HG03354 (cell line): Measurements from ENCODE around the gene SORCS2.

ENCODE experiments used
- ATAC-seq: cut with Tn5 transposase; IDR thresholded peaks from one replicate; pipeline ENCODE4 v1.9.1; 2021; ENCODE audit warnings: mild to moderate bottlenecking; ENCODE audit not compliant: unreplicated experiment, poor library complexity, severe bottlenecking

SORCS2 gene

GRCh38 chr4:7412554-7412912, 220.2 kb downstream of the SORCS2 start:
- ATAC-seq, result no peak

GRCh38 chr4:7414046-7414445, 221.7 kb downstream of the SORCS2 start:
- no peak for ATAC-seq

GRCh38 chr4:7414736-7415510, 222.6 kb downstream of the SORCS2 start:
- no peak for ATAC-seq

- no peak for ATAC-seq
These were observed 223.8 kb downstream of the SORCS2 start for GRCh38 chr4:7415927-7416686.

GRCh38 chr4:7416745-7417432, 224.6 kb downstream of the SORCS2 start:
- no peak for ATAC-seq

- no peak for ATAC-seq
These were observed 225.3 kb downstream of the SORCS2 start for GRCh38 chr4:7417639-7418038.

- no peak for ATAC-seq
These were observed 226.0 kb downstream of the SORCS2 start for GRCh38 chr4:7418131-7418943.

GRCh38 chr4:7419961-7420660, 227.8 kb downstream of the SORCS2 start:
- no peak for ATAC-seq

GRCh38 chr4:7420661-7421040, 228.3 kb downstream of the SORCS2 start:
- no peak for ATAC-seq

GRCh38 chr4:7421356-7422150, 229.2 kb downstream of the SORCS2 start:
- ATAC-seq, result no peak

- ATAC-seq, result no peak
These were observed 230.0 kb downstream of the SORCS2 start for GRCh38 chr4:7422151-7422897.

- no peak for ATAC-seq
These were observed 230.5 kb downstream of the SORCS2 start for GRCh38 chr4:7422898-7423180.

GRCh38 chr4:7423391-7423790, 231.1 kb downstream of the SORCS2 start:
- no peak for ATAC-seq

- ATAC-seq, result no peak
These were observed 231.6 kb downstream of the SORCS2 start for GRCh38 chr4:7423801-7424552.

GRCh38 chr4:7424553-7425111, 232.3 kb downstream of the SORCS2 start:
- no peak for ATAC-seq

GRCh38 chr4:7425124-7425523, 232.8 kb downstream of the SORCS2 start:
- no peak for ATAC-seq
